Tibial nerve (tissue), 4 donors: Measurements from ENCODE around the gene METTL18. TPM values are rescaled to one million over a fixed set of nuclear protein-coding genes. Genes with fewer than 3 reads are reported as not detected.

Source experiments
- total RNA-seq, 4 donors: library from RNA; depleted of rRNA; stranded (reverse); fragments of >200 nt; gene quantifications; one replicate each; pipeline ENCODE4 v1.1.0, GENCODE V29; 2016

Gene METTL18
- total RNA-seq, 4 donors from 2014 or later, result 4.2 to 9.0 (median 6.0) TPM

Other genes starting within 250 kb of the METTL18 start
- under 1 TPM in 3 of 4 donors, not detected in 1; 0.42 to 0.98 (median 0.60) TPM for gene F5, start 208.4 kb downstream of the METTL18 start, total RNA-seq
- gene SELP, start 164.8 kb downstream of the METTL18 start, total RNA-seq, result 10 to 100 TPM in 3 of 4 donors, 1 to 10 TPM in 1; 2.3 to 30.3 (median 14.8) TPM
- 1 to 10 TPM; 2.1 to 5.0 (median 3.4) TPM for gene SELL, start 83.3 kb downstream of the METTL18 start, total RNA-seq
- 1 to 10 TPM in 2 of 4 donors, under 1 TPM in 2; 0.21 to 6.8 (median 1.9) TPM for gene SELE, start 60.8 kb downstream of the METTL18 start, total RNA-seq
- 10 to 100 TPM in 3 of 4 donors, 1 to 10 TPM in 1; 9.8 to 15.6 (median 12.6) TPM for gene SCYL3, start 99.0 kb upstream of the METTL18 start, total RNA-seq